Measurements from ENCODE around the gene ZNF516. TPM values are rescaled to one million over a fixed set of nuclear protein-coding genes. Genes with fewer than 3 reads are reported as not detected.
A peak's percentile ranks its signal among the peaks of the same experiment; 100 is the strongest.

Gene ZNF516
- total and polyA plus RNA-seq, 2 of the 13 experiments (the other 11 are each of a cell fraction or from before 2014, with no cell fraction given): 16.6 to 18.7 TPM

DNA sequence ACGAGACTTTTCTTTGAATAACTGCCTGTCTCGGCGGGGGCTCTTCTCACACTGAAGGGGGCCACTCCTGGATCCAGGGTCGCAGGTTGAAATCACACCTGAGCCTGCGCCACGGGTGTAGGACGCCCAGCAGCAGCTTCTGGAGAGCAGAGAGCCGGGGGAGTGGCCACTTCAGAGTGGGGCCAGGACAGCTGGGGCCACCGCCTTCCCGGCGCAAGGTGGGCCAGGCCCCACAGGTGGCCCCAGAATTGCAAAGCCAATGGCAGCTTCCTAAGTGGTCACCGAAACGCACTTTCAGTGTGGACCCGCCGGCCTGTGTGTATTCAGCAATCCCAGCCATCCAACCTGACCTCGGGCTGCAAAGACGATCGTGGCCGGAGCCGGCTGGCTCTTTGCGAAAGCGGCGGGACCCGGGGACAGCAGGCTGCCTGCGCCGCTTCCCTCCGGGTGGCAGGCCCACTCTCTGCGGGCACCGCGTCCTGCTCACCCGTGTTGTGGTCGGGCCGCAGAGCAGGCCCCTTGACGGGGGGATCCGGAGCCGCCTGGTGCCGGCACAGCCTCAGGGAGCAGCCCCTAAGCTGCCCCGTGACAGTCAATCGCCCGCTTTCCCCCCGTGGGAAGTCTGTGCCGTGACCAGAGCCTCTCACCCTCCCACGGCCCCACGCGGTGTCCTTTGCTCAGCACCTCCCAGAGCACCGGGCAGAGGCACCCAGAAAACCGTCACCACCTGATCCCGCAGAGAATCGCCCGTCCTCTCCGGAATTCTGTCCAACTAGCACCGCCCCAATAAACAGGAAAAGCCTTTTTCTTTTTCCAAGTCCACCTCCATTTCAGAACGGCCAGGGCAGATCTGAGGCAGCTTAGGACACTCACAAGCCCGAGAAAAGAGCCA, 144.7 kb downstream of the ZNF516 start:
- no peaks in the 10 kb centered on the region for H3K36me3 ChIP-seq (replicated peaks in 1 of 2; ENCODE audit: control insufficient read depth in 1 of 2, insufficient read depth in 2 of 2, low read length in 2 of 2)
- H3K27ac ChIP-seq (ENCODE audit: extremely low read length, insufficient read depth, low read length): no peak overlapping the region
- peak; percentile 23 for ATAC-seq
- peak overlapping the region; percentile 59 for H3K9ac ChIP-seq (ENCODE audit: insufficient read depth, low read depth, low read length)
- peaks cover 0 to 18% of the 10 kb centered on the region in 2 experiments; a peak in 3 of 5 replicates for H3K27me3 ChIP-seq (ENCODE audit: control insufficient read depth in 1 of 2, insufficient read depth in 2 of 2, low read length in 2 of 2)
- no peak overlapping the region for H2AFZ ChIP-seq (ENCODE audit: low read length)
- WGBS (ENCODE audit: low lambda C conversion rate): 1% methylated on average over 22 of the region's 54 CpGs
- in situ Hi-C loops (cut with HindIII; ENCODE audit: extremely low pct_ligation_motif_present, low pct_unique_long_range_greater_than_20kb) (no loop called here), intact Hi-C loops (cut with micrococcal nuclease; ENCODE audit: unreplicated experiment) (no loop called here)
- DNase-seq (ENCODE audit: low spot score): no peak
- no peaks in the 10 kb centered on the region for H3K9me3 ChIP-seq (ENCODE audit: low read length)
- H3K4me3 ChIP-seq (replicated peaks in 1 of 3; ENCODE audit: insufficient read depth in 1 of 3, low read depth in 2 of 3, low read length in 3 of 3): peak overlapping the region; percentile 44 to 72 (median 50)
- FAIRE-seq: no peak
- ChIA-PET CTCF (ENCODE audit: low intra/inter-chr PET ratio, low total read pairs) (interaction anchor here (1.9 kb wide), 1 partner anchor 181 kb away, joined by 5 read pairs; no protein-coding TSS in a partner anchor), POLR2A (no interaction called here)
- H3K4me1 ChIP-seq (ENCODE audit: insufficient read depth, low read length): peaks cover 49% of the 10 kb centered on the region
- H3K4me2 ChIP-seq (ENCODE audit: low read depth, low read length): peak overlapping the region; percentile 85
- H3K79me2 ChIP-seq (ENCODE audit: insufficient read depth, low read length): no peaks in the 10 kb centered on the region
- H4K20me1 ChIP-seq (ENCODE audit: insufficient read depth, low read length): no peaks in the 10 kb centered on the region
- BruUV-seq (replicated peaks): no TSS peak
- TF ChIP-seq, protein P1, sequence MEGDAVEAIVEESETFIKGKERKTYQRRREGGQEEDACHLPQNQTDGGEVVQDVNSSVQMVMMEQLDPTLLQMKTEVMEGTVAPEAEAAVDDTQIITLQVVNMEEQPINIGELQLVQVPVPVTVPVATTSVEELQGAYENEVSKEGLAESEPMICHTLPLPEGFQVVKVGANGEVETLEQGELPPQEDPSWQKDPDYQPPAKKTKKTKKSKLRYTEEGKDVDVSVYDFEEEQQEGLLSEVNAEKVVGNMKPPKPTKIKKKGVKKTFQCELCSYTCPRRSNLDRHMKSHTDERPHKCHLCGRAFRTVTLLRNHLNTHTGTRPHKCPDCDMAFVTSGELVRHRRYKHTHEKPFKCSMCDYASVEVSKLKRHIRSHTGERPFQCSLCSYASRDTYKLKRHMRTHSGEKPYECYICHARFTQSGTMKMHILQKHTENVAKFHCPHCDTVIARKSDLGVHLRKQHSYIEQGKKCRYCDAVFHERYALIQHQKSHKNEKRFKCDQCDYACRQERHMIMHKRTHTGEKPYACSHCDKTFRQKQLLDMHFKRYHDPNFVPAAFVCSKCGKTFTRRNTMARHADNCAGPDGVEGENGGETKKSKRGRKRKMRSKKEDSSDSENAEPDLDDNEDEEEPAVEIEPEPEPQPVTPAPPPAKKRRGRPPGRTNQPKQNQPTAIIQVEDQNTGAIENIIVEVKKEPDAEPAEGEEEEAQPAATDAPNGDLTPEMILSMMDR (CRISPR knock-in tag; IDR thresholded peaks at IDR 0.05): no peak
- TF ChIP-seq HNRNPLL (IDR thresholded peaks at IDR 0.05; ENCODE audit: low read depth, low read length, poor library complexity, severe bottlenecking): peak; percentile 45
- peak; percentile 28; the same call in 1 of the 2 replicates for TF ChIP-seq KDM5B (CRISPR knock-in tag; IDR thresholded peaks at IDR 0.05; ENCODE audit: borderline replicate concordance)
- no peak for TF ChIP-seq FOXO1 (CRISPR knock-in tag; IDR thresholded peaks at IDR 0.05)
- TF ChIP-seq ZNF350 (CRISPR knock-in tag; IDR thresholded peaks at IDR 0.05; ENCODE audit: borderline replicate concordance, low read depth): 0 out of 2 replicates have a peak, but pooled peaks have one; percentile 29
- TF ChIP-seq, protein P2, sequence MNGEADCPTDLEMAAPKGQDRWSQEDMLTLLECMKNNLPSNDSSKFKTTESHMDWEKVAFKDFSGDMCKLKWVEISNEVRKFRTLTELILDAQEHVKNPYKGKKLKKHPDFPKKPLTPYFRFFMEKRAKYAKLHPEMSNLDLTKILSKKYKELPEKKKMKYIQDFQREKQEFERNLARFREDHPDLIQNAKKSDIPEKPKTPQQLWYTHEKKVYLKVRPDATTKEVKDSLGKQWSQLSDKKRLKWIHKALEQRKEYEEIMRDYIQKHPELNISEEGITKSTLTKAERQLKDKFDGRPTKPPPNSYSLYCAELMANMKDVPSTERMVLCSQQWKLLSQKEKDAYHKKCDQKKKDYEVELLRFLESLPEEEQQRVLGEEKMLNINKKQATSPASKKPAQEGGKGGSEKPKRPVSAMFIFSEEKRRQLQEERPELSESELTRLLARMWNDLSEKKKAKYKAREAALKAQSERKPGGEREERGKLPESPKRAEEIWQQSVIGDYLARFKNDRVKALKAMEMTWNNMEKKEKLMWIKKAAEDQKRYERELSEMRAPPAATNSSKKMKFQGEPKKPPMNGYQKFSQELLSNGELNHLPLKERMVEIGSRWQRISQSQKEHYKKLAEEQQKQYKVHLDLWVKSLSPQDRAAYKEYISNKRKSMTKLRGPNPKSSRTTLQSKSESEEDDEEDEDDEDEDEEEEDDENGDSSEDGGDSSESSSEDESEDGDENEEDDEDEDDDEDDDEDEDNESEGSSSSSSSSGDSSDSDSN (CRISPR knock-in tag; IDR thresholded peaks at IDR 0.05): peak; percentile 64
- TF ChIP-seq EZH2 (conservative IDR thresholded peaks at IDR 0.05; ENCODE audit: low read depth, low read length): 0 out of 2 replicates have a peak, but pooled peaks have one; percentile 27
- TF ChIP-seq POLR2AphosphoS2 (IDR thresholded peaks at IDR 0.05; ENCODE audit: low read depth, low read length): 0 out of 2 replicates have a peak, but pooled peaks have one; percentile 21
- TF ChIP-seq GABPB1 (CRISPR knock-in tag; IDR thresholded peaks at IDR 0.05): peak; percentile 51; the same call in 1 of the 2 replicates
- TF ChIP-seq AGO2 (optimal IDR thresholded peaks at IDR 0.05; ENCODE audit: low read depth, low read length): peak; percentile 81
- TF ChIP-seq MAFG (CRISPR knock-in tag; IDR thresholded peaks at IDR 0.05): 0 out of 2 replicates have a peak, but pooled peaks have one; percentile 14
- TF ChIP-seq ZNF563 (CRISPR knock-in tag; IDR thresholded peaks at IDR 0.05): 0 out of 2 replicates have a peak, but pooled peaks have one; percentile 28
- TF ChIP-seq, protein P3, sequence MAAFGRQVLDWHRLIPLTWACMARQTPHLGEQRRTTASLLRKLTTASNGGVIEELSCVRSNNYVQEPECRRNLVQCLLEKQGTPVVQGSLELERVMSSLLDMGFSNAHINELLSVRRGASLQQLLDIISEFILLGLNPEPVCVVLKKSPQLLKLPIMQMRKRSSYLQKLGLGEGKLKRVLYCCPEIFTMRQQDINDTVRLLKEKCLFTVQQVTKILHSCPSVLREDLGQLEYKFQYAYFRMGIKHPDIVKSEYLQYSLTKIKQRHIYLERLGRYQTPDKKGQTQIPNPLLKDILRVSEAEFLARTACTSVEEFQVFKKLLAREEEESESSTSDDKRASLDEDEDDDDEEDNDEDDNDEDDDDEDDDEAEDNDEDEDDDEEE (CRISPR knock-in tag; IDR thresholded peaks at IDR 0.05): 0 out of 2 replicates have a peak, but pooled peaks have one; percentile 34
